HG03097 (cell line): Measurements from ENCODE around the gene WDR18.

ENCODE experiments used
- ATAC-seq: cut with Tn5 transposase; IDR thresholded peaks from one replicate; pipeline ENCODE4 v1.9.1; 2021; ENCODE audit not compliant: unreplicated experiment, low FRiP score

WDR18 gene

GRCh38 chr19:1039646-1040475, 55.7 kb downstream of the WDR18 start, which contains the start of gene ABCA7:
TSS of gene ABCA7 (plus strand) at chr19:1040107. CDS start at chr19:1041362, 1,255 bp downstream.
- peak; percentile 69 for ATAC-seq

- peak; percentile 34 for ATAC-seq
Observed at GRCh38 chr19:1040476-1041271, 56.5 kb downstream of the WDR18 start.

- no peak for ATAC-seq
Observed at GRCh38 chr19:1041272-1041834, 57.2 kb downstream of the WDR18 start.

- no peak for ATAC-seq
Observed at GRCh38 chr19:1041835-1042685, 57.9 kb downstream of the WDR18 start.

GRCh38 chr19:1042689-1043511, 58.8 kb downstream of the WDR18 start:
- no peak for ATAC-seq
